ENCODE data around the gene MDM2. TPM values are rescaled to one million over a fixed set of nuclear protein-coding genes. Genes with fewer than 3 reads are reported as not detected.

The MDM2 gene
- total and polyA plus RNA-seq, 10 donors: 41.5 to 248 (median 111) TPM

- TF ChIP-seq POLR2A (IDR thresholded peaks at IDR 0.05) (no peak), POLR2AphosphoS5 (IDR thresholded peaks at IDR 0.05) (peak in 1 of 3 donors; percentile 70)
- intact Hi-C loops (cut with DNase I; ENCODE audit: low total_unique reads): no loop called here
- Histone ChIP-seq H3K9me3 (no peaks in the 10 kb centered on the region), H3K36me3 (no peaks in the 10 kb centered on the region), H3K4me3 (no peak overlapping the region), H3K27ac (peak overlapping the region in 4 of 8 donors; percentile 82 to 91 (median 84)), H3K4me1 (peaks cover 15 to 55% (median 40%) of the 10 kb centered on the region in 6 donors), H3K27me3 (replicated peaks in 1 of 7) (no peaks in the 10 kb centered on the region)
- WGBS, 5 donors: 43 to 78% (median 63%) methylated on average over 8 of the region's 8 CpGs
- DNase-seq: no peak
Observed at GRCh38 chr12:68784015-68784414, 24.0 kb upstream of the MDM2 start.

GRCh38 chr12:68785358-68785757 lies 22.6 kb upstream of the MDM2 start:
- Histone ChIP-seq H3K27ac (peak overlapping the region in 6 of 8 donors; percentile 27 to 91 (median 84)), H3K9me3 (no peaks in the 10 kb centered on the region), H3K36me3 (no peaks in the 10 kb centered on the region), H3K27me3 (replicated peaks in 1 of 7) (no peaks in the 10 kb centered on the region), H3K4me3 (no peak overlapping the region), H3K4me1 (peaks cover 15 to 57% (median 40%) of the 10 kb centered on the region in 6 donors)
- 24 to 46% (median 33%) methylated on average over 2 of the region's 2 CpGs for WGBS, 5 donors
- intact Hi-C loops (cut with DNase I; ENCODE audit: low total_unique reads): no loop called here
- TF ChIP-seq POLR2AphosphoS5 (IDR thresholded peaks at IDR 0.05) (no peak), CTCF (IDR thresholded peaks at IDR 0.05 in 8 of 11, conservative IDR thresholded peaks at IDR 0.05 in 3 of 11) (no peak)
- DNase-seq: no peak

- Histone ChIP-seq H3K27me3 (replicated peaks in 1 of 7) (no peaks in the 10 kb centered on the region), H3K4me1 (peaks cover 15 to 57% (median 40%) of the 10 kb centered on the region in 6 donors), H3K4me3 (no peak overlapping the region), H3K9me3 (no peaks in the 10 kb centered on the region), H3K27ac (peak overlapping the region in 5 of 8 donors; percentile 82 to 91 (median 85)), H3K36me3 (no peaks in the 10 kb centered on the region)
- no peak for DNase-seq
- TF ChIP-seq POLR2AphosphoS5 (IDR thresholded peaks at IDR 0.05) (no peak), POLR2A (IDR thresholded peaks at IDR 0.05) (no peak), CTCF (IDR thresholded peaks at IDR 0.05 in 8 of 11, conservative IDR thresholded peaks at IDR 0.05 in 3 of 11) (no peak)
- WGBS, 5 donors: 77 to 89% (median 83%) methylated on average over 5 of the region's 5 CpGs
- intact Hi-C loops (cut with DNase I; ENCODE audit: low total_unique reads): no loop called here
Observed at GRCh38 chr12:68785823-68786222, 22.2 kb upstream of the MDM2 start.

GRCh38 chr12:68786929-68787328 lies 21.0 kb upstream of the MDM2 start:
- intact Hi-C loops (cut with DNase I; ENCODE audit: low total_unique reads): no loop called here
- peaks cover 15 to 57% (median 40%) of the 10 kb centered on the region in 6 donors for H3K4me1 ChIP-seq
- H3K27ac ChIP-seq: peak overlapping the region; percentile 16 to 91 (median 82)
- no peak for TF ChIP-seq CTCF (IDR thresholded peaks at IDR 0.05 in 8 of 11, conservative IDR thresholded peaks at IDR 0.05 in 3 of 11)
- no peak for TF ChIP-seq POLR2A (IDR thresholded peaks at IDR 0.05)
- no peak for TF ChIP-seq POLR2AphosphoS5 (IDR thresholded peaks at IDR 0.05)
- H3K27me3 ChIP-seq (replicated peaks in 1 of 7): no peaks in the 10 kb centered on the region
- 77 to 94% (median 93%) methylated on average over 2 of the region's 2 CpGs for WGBS, 5 donors
- H3K4me3 ChIP-seq: peak overlapping the region in 1 of 8 donors; percentile 19
- no peaks in the 10 kb centered on the region for H3K36me3 ChIP-seq
- H3K9me3 ChIP-seq: no peaks in the 10 kb centered on the region
- DNase-seq: no peak

All from spleen (tissue), 11 donors.